HG03521 (cell line): Measurements from ENCODE around the gene FAM234A.

ENCODE experiments used
- ATAC-seq: cut with Tn5 transposase; IDR thresholded peaks from one replicate; pipeline ENCODE4 v1.9.1; 2021; ENCODE audit warnings: mild to moderate bottlenecking, moderate library complexity; ENCODE audit not compliant: unreplicated experiment

FAM234A gene

GRCh38 chr16:280552-280951, 45.9 kb downstream of the FAM234A start, which contains the start of gene ARHGDIG:
Gene ARHGDIG (plus strand): TSS chr16:280591. CDS start chr16:280681, 90 bp downstream.
- ATAC-seq = no peak

- ATAC-seq = no peak
These were observed 46.5 kb downstream of the FAM234A start for GRCh38 chr16:280991-281659.

GRCh38 chr16:281660-282255, 47.1 kb downstream of the FAM234A start:
- ATAC-seq = no peak

- ATAC-seq = no peak
These were observed 47.9 kb downstream of the FAM234A start for GRCh38 chr16:282491-282890.

GRCh38 chr16:283033-283805, 48.6 kb downstream of the FAM234A start, which contains the start of gene PDIA2:
Gene PDIA2 (plus strand): TSS chr16:283164. CDS start chr16:283170, 6 bp downstream.
- ATAC-seq = no peak

- ATAC-seq = no peak
These were observed 49.8 kb downstream of the FAM234A start for GRCh38 chr16:284204-285120.

GRCh38 chr16:285146-286055, 50.8 kb downstream of the FAM234A start:
- no peak for ATAC-seq

GRCh38 chr16:286491-287297, 52.1 kb downstream of the FAM234A start:
- no peak for ATAC-seq

- ATAC-seq = no peak
These were observed 52.7 kb downstream of the FAM234A start for GRCh38 chr16:287298-287811.

- ATAC-seq = no peak
These were observed 53.6 kb downstream of the FAM234A start for GRCh38 chr16:287981-288920.

GRCh38 chr16:289395-289997, 54.9 kb downstream of the FAM234A start:
- no peak for ATAC-seq

GRCh38 chr16:290015-290680, 55.5 kb downstream of the FAM234A start:
- ATAC-seq = no peak

- no peak for ATAC-seq
These were observed 56.2 kb downstream of the FAM234A start for GRCh38 chr16:290681-291405.

- no peak for ATAC-seq
These were observed 56.9 kb downstream of the FAM234A start for GRCh38 chr16:291539-291938.

GRCh38 chr16:293043-293775, 58.6 kb downstream of the FAM234A start:
- no peak for ATAC-seq
